ENCODE results near the gene HOXB4. TPM values are rescaled to one million over a fixed set of nuclear protein-coding genes. Genes with fewer than 3 reads are reported as not detected.

The HOXB4 gene
- total RNA-seq, 1 donor from 2014 or later, result 5.8 TPM

DNA sequence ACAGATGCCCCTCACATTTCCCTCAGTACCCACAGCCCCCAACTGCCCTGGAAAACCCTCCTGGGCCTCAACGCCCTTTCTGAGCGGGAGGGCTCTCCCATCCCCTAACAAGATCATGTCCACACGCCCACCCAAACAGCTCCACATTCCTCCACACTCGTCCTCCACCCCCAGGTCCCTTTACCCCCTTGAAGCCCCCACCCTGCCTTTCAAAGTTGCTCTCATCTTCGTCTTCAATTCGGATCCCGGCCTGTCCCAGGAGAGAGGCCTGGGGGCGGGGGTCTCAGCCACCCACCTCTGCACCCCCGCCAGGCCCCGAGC, 14.3 kb downstream of the HOXB4 start:
- DNase-seq (no peak), ATAC-seq (no peak)
- intact Hi-C loops (cut with DNase I), result no loop called here
- H3K27ac ChIP-seq, result peak overlapping the region; percentile 65
- peaks cover 55% of the 10 kb centered on the region for H3K27me3 ChIP-seq (ENCODE audit: low read depth)
- no peaks in the 10 kb centered on the region for H3K36me3 ChIP-seq
- H3K4me1 ChIP-seq, result peaks cover 53% of the 10 kb centered on the region
- H3K4me3 ChIP-seq, result peak overlapping the region; percentile 39
- TF ChIP-seq, protein P1, sequence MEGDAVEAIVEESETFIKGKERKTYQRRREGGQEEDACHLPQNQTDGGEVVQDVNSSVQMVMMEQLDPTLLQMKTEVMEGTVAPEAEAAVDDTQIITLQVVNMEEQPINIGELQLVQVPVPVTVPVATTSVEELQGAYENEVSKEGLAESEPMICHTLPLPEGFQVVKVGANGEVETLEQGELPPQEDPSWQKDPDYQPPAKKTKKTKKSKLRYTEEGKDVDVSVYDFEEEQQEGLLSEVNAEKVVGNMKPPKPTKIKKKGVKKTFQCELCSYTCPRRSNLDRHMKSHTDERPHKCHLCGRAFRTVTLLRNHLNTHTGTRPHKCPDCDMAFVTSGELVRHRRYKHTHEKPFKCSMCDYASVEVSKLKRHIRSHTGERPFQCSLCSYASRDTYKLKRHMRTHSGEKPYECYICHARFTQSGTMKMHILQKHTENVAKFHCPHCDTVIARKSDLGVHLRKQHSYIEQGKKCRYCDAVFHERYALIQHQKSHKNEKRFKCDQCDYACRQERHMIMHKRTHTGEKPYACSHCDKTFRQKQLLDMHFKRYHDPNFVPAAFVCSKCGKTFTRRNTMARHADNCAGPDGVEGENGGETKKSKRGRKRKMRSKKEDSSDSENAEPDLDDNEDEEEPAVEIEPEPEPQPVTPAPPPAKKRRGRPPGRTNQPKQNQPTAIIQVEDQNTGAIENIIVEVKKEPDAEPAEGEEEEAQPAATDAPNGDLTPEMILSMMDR (IDR thresholded peaks at IDR 0.05), result no peak
- no peaks in the 10 kb centered on the region for H3K9me3 ChIP-seq

DNA sequence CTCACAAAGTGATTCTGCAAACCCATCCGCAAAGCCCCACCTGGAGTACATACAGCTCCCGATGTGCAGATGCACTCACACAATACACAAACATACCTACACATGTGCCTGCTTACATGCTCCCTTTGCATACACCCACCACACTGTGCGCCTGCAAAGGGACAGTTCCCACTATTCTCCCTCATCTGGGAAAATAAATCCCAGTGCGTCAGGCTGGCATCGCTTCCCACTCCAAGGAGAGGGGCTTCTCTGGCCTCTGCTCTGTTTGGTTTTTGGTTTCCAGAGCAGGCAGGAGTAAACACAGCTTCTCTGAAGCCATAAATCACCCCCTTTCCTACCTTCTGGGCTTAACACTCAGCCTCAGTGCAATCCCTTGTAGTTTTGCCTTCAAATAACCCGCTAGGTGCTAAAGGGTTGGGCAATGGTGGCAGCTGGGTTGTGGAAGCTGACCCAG, 14.7 kb downstream of the HOXB4 start:
- intact Hi-C loops (cut with DNase I), result no loop called here
- Histone ChIP-seq H3K27ac (peak overlapping the region; percentile 65), H3K4me1 (peaks cover 53% of the 10 kb centered on the region), H3K4me3 (peak overlapping the region; percentile 39), H3K9me3 (no peaks in the 10 kb centered on the region), H3K36me3 (no peaks in the 10 kb centered on the region), H3K27me3 (ENCODE audit: low read depth) (peaks cover 51% of the 10 kb centered on the region)
- ATAC-seq, result no peak
- DNase-seq, result no peak
- TF ChIP-seq, protein P1 (IDR thresholded peaks at IDR 0.05), result no peak

DNA sequence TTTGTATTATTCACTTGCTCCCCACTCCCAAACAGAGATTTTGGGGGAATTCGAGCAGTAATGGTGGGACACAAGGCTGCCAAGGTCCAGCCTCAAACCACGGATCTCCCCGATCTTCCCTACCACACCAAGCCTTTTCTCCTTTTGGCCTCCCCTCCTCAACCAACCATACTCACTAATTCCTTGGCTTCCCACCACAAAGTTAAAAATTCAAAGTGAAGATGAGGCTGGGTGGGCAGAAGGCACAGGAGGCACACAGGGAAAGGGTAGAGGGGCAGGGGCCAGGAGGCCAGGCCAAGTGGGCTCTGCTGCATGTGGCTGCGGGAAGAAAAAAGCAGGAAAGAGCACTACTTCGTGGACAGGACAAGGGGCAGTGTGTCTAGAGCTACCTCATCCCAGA, 15.2 kb downstream of the HOXB4 start:
- H3K4me1 ChIP-seq, result peaks cover 51% of the 10 kb centered on the region
- no peak overlapping the region for H3K4me3 ChIP-seq
- no peak for ATAC-seq

DNA sequence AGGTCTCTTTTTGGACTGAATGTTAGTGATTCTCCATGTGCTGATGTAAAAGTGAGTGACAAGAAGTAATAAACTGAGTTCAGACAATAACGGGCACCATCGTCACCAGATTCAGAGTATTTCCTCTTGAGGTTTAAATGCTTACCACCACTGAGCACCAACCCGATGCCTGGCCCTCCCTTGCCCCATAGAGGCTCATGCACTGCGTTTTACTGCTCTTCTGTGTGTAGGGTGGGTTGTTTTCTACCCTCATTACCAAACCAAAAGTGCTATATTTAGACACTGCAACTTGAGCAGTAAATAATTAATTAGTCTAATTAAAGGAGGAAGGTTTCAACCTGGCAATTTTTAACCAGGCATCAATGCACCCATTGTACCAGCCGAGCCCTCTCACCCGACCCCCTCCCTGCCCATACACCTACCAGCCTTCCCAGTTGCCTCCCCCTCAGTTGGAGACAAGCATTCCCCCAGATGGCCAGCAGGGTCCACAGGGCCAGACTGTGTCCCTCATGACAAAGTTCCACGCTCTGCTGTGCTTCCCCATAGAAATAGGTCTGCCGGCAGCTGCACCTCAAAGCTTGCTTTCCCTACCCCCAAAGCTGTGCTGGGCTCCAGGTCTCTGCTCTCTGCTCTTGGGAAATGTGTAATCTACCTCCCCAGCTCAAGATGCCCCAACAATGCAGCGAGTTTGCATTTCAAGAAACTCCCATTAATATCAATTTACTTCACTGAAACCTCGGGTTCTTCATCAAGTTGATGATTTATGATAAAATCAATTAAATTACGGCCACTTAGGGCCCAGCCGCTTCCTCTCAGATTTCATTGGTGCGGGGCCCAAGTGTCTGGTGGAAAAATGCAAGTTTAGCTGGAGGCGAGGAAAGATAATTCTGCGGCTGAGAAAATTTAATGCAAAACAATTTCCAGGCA, 16.0 kb downstream of the HOXB4 start:
- Histone ChIP-seq H3K9me3 (no peaks in the 10 kb centered on the region), H3K27me3 (ENCODE audit: low read depth) (peaks cover 39% of the 10 kb centered on the region), H3K36me3 (no peaks in the 10 kb centered on the region), H3K4me3 (no peak overlapping the region), H3K27ac (peak overlapping the region; percentile 11), H3K4me1 (peaks cover 43% of the 10 kb centered on the region)
- no peak for DNase-seq
- TF ChIP-seq, protein P1 (IDR thresholded peaks at IDR 0.05), result peak; percentile 7
- no peak for ATAC-seq
- intact Hi-C loops (cut with DNase I), result no loop called here

More for the DNA sequence above, 15.2 kb downstream of the HOXB4 start:
- no peak for DNase-seq
- Histone ChIP-seq H3K27ac (peak overlapping the region; percentile 11), H3K27me3 (ENCODE audit: low read depth) (peaks cover 46% of the 10 kb centered on the region), H3K9me3 (no peaks in the 10 kb centered on the region), H3K36me3 (no peaks in the 10 kb centered on the region)
- intact Hi-C loops (cut with DNase I), result no loop called here
- TF ChIP-seq, protein P1 (IDR thresholded peaks at IDR 0.05), result no peak

DNA sequence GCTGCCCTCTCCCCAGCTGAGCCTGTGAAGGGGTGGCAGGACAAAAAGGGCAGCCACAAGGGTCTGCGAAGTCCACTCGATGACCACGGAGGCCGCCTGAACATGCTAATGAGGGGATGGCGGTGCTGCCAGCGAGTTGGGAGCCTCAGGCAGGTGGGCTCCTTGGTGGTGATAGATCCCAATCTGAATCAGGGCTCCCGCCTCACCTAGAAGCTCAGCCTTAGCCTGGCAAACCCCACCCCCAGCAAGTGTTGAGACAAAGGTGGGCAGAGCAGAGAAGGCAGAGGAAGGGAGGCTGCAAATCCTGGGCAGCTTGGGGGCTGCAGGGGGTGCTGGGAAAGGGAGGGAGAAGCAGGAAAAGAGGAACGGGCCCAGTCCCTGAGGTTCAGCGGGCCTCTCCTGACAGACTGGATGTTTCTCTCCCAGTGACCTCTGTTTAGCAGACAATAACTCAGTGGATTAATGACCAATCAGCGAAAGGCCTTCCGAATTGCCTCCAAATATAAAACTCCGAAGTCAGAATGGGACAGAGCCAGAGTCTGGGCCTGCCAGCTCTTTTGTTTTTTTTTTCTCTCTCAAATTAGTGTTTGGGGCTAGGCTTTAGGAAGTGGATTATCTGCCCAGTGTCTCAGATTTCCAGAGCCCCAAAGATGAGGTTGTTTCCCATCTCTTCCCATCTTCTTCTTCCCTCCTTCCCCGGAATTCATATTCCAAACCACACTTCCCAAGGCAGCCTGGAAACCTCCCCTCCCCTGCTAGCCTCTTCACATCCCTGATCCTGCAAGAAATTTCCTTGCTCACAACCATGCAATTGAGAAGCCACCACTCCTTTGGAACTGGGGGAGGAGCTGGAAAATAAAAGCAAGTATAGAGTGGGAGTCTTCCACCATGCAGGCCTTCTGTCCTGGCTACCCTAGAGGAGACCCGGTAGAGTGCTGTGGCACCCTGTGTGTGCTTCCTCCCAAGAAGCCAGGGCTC, 18.0 kb downstream of the HOXB4 start:
- TF ChIP-seq, protein P1 (IDR thresholded peaks at IDR 0.05), result no peak
- Histone ChIP-seq H3K4me3 (peak overlapping the region; percentile 4), H3K27ac (peak overlapping the region; percentile 68), H3K36me3 (no peaks in the 10 kb centered on the region), H3K27me3 (ENCODE audit: low read depth) (peaks cover 33% of the 10 kb centered on the region), H3K4me1 (peaks cover 25% of the 10 kb centered on the region), H3K9me3 (no peaks in the 10 kb centered on the region)
- no peak for ATAC-seq
- intact Hi-C loops (cut with DNase I), result no loop called here
- DNase-seq, result no peak
